HG02973 (cell line): ENCODE measurements around the gene TMPO.
"Not testable (repeated sequence)": the region's sequence is repeated elsewhere in the genome, so short reads cannot be mapped to it uniquely, and the experiment has no call there.

ENCODE experiments used
- ATAC-seq: cut with Tn5 transposase; IDR thresholded peaks from one replicate; pipeline ENCODE4 v1.9.1; 2021; ENCODE audit warnings: moderate library complexity; ENCODE audit not compliant: unreplicated experiment

TMPO gene

DNA sequence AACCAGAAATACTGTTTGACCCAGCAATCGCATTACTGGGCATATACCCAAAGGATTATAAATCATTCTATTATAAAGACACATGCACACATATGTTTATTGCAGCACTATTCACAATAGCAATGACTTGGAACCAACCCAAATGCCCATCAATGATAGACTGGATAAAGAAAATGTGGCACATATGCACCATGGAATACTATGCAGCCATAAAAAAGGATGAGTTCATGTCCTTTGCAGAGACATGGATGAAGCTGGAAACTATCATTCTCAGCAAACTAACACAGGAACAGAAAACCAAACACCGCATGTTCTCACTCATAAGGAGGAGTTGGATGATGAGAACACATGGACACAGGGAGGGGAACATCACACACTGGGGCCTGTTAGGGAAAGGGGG, 61.4 kb downstream of the TMPO start:
- not testable (repeated sequence) for ATAC-seq

DNA sequence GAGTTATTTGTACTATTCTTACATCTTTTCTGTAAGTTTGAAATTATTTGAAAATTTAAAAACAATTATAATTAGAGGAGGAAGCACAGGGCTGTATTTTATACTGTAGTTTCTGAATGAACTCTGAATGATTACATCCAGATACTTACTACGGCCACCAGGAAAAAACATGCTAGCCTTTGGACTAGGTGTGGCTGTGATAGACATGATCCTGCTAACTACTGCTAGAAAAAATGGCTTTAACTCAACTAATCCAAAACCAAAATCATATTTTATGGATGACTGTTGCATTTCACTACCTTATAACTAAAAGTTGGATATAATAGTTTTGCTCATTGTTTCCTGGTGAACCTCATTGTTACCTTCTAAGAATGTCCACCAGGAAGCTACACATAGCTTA, 63.0 kb downstream of the TMPO start:
- ATAC-seq: no peak

DNA sequence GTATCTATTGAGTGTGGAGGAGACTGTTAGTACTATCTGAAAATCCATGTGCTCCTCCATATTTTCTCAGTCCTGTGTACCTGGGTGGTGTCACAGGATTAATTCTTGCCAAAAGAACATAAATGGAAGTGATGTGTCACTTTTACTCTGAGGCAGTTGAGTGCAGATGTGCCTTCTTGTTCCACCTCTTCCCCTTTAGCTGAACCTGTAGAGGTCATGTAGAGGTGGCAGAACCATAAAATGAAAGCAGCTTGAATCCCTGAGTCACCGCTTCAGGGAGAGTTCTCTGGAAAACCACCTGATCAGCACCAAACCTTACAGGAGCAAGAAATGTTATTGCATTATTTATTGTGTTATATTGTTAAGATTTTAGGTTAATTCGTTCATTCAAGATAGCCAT, 63.4 kb downstream of the TMPO start:
- no peak for ATAC-seq

DNA sequence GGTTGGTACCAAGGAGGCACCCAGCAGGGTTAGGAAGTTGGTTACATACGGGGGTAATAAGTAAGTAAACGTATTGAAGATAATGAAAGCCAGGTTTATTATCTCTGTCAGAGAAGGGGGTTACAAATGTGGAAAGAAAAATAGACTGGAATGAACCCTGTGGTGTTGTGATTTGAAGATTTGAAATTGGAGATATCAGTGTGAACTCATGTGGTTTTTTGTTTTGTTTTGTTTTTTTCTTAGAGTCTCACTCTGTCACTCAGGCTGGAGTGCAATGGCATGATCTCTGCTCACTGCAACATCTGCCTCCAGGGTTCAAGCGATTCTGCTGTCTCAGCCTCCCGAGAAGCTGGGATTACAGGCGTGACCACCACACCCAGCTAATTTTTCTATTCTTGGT, 64.0 kb downstream of the TMPO start:
- ATAC-seq: no peak

DNA sequence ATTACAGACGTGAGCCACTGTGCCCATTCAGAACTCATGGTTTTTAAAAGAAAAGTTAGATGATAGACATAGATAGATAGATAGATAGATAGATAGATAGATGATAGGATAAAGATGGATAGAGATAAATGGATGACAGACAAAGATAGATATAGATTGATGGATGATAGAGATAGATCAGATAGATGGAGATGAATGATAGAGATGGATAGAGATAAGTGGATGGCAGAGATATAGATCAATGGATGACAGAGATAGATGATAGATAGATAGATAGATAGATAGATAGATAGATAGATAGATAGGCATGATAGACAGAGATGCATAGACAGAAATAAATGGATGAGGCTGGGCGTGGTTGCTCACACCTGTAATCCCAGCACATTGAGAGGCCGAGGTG, 64.4 kb downstream of the TMPO start:
- no peak for ATAC-seq

DNA sequence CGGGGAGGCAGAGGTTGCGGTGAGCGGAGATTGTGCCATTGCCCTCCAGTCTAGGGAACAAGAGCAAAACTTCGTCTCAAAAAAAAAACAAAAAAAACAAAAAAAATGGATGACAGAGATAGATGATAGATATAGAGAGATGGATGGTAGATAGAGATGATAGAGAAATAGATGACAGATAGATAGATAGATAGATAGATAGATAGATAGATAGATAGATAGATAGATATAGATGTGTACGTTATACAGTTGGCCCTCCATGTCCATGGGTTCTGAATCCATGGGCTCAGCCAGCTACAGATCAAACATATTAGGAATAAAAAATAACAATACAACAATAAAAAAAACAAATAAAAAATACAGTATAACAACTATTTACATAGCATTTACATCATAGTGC, 65.3 kb downstream of the TMPO start:
- no peak for ATAC-seq

DNA sequence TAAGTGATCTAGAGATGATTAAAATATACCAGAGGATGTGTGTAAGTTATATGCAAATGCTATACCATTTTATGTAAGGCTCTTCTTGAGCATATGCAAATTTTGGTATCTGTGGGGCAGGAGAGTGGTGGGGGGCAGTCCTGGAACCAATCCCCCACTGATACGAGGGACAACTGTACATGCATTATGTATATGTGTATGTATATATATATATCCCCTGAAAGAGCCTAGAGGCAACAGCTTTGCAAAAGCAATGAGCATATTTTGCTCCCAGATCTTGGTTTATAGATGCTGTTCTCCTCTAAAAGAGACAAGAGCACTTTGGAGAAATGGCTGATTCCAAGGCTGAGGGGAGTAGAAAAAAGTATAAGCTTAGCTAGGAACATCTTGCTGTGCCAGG, 65.7 kb downstream of the TMPO start:
- ATAC-seq: no peak

DNA sequence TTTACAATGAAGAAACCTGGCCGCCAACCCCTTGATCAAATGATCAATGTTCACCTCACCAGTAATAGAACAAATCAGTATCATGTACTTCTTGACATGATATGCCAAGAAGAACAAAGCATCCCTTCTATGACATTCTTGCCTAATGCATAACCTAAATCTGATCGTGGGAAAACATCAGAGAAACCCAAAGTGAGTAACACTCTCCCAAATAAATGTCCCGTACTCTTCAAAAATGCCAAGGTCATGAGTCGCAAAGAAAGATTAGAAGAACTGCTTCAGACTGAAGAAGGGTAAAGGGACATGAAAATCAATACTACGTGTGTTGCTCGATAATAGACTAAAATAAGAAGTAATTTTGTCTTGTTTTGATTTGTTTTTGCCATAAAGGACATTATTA, 66.7 kb downstream of the TMPO start:
- no peak for ATAC-seq

DNA sequence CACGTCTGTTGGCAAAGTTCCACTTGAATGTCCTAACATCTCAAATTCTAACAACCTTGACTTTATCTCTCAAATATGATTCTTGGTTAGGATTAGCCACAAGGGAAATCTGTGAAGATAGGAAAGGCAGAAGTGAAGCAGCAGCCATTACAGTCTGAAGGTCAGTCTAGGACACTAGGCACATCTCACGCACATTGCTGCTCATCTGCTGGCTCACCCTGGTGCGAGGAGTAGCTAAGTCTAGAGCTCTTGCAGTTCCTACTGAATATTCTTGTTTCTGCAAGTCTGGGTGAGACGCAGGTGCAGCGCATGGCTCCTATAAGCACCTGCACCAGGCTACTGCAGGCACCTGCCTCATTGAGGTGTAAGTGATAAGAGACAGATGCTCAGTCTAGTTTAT, 71.7 kb downstream of the TMPO start:
- no peak for ATAC-seq

DNA sequence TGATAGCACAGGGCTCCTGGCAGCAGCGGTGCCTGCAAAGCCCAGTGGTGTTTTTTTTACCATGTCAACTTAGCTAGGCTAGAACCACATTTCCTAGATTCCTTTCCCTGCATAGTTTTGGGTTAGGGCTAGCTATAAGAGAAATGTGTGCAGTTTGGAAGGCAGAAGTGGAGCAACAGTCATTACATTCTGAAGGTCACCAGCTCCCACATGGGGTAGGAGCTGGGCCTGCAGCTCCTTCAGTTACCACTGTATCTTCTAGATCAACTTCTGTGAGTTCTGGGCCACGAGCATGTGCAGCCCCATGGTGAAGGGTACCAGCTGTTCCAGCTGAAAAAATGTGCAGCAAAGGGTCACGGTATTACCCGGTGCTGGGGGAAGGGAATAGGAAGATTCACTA, 75.8 kb downstream of the TMPO start:
- ATAC-seq: no peak

DNA sequence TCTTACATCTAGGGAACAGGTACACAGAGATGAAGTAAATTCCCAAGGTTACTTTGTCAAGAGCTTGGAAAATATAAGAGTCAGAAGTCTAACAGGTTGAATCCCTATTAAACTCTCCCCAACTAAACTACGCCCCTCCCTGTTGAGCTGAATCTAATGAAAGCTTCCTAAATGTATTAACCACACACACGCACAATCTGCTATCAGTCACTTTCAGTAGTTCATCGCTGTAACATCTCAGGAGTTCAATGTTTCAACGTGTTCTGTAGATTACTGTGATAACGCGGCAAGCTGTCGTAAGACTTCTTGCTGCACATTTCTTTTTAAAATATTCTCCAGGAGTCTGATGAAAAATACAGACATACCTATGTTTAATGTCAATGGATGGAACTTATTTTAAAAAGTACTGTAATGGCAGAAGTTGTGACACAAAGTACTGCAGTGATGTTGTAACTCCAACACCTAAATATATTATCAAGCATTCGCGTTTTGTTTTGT, 77.5 kb downstream of the TMPO start:
- no peak for ATAC-seq

DNA sequence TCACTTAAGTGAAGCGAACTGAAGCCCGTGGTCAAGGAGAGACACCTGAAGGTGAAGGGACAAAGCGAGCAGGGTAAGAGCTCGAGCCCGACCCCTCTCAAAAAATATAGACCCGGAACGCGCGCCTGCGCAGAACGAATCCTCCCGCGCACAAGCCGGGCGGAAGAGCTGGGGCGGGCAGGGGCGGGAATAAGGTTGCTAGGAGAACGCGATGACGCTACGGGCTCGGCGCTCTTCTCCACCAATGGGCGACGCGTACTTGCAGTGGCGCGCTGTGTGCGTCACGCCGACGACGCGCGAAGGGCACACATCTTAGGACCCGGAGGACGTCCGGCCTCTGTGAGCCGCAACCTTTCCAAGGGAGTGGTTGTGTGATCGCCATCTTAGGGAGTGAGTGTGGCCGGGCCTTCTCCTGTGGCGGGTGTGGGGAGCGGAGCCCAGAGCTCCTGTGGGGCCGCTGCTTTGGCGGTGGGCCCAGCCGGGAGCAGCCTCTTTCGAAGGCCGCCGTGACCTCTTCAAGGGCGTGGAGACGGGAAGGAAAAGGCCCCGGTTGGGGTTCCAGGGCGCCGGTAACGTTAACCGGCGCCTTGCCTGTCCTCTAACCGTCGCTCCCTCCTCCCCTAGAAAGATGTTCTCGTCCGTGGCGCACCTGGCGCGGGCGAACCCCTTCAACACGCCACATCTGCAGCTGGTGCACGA, 78.1 kb downstream of the TMPO start, which contains the start of gene SLC25A3:
SLC25A3 (plus strand) TSS at position 336 of the 699 bp plus-strand sequence; CDS start at position 629, 293 bp downstream.
- peak; percentile 99 for ATAC-seq

DNA sequence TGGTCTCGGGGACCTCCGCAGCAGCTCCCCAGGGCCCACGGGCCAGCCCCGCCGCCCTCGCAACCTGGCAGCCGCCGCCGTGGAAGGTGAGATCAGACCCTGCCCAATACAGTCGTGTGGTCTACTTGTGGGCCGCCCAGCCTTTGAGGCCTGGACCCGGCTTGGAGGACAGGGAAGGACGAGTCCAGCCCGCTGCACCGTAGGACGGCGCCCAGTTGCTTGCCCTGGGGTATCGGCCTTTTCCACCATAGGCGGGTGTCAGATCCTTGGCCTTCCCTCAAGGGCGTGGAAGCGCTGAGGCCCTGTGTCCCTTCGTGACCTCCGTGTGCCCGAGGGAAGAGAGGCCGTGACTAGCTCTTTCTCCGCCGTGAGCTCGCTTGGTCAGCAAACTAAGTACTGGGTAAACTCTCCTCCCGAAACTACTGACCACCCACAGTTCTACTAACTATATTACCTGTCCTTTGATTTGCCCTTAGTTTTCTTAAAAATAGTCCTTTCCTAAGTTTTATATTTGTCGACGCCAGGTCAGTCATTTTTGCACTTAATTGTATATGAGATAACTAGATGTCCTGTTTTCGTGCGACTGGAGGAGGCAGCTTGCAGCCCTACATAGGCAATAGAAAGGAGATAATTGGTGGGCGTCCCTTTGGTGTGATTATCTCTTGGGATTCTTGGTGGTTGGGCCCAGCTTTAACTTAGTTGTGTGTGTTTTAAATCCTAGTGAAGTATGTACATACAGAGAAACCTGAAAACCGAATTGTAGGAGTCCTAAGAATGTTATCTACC, 78.9 kb downstream of the TMPO start:
- peak; percentile 1 for ATAC-seq

DNA sequence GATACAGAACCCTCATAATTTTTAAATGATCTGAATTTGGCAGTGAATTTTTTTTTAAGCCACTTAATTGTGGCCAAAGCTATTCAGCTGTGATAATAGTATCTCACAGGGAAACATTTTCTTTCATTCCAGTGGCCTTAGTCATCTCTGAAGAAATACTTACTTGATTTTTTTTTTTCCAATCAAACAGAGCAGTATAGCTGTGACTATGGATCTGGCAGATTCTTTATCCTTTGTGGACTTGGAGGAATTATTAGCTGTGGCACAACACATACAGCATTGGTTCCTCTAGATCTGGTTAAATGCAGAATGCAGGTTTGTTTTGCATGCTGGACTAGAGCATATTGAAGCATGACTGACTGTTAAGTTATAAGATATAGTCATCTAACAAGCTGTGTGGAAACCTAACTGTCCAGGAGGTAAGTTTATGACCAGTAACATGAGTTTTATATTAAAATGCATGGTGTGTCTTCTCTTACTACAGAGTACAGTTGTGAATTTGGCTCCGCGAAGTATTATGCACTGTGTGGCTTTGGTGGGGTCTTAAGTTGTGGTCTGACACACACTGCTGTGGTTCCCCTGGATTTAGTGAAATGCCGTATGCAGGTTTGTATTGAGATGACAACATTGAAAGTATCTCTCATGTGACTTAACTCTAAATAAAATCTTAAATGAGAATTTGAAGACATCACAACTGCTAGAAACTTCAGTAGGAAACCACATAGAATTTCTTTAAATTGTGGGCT, 80.0 kb downstream of the TMPO start:
- no peak for ATAC-seq

DNA sequence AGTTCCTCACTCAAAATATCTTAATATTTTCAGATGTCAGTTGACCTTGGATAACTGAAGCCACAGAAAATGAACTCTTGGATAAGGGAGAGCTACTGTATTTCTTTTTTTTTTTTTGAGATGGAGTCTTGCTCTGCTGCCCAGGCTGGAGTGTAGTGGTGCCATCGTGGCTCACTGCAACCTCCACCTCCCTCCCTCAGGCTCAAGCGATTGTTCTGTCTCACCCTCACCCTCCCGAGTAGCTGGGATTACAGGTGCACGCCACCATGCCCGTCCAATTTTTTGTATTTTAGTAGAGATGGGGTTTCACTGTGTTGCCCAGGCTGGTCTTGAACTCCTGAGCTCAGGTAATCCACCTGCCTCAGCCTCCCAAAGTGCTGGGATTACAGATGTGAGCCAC, 81.9 kb downstream of the TMPO start:
- ATAC-seq: not testable (repeated sequence)
